Activated CD8-positive, alpha-beta memory T cell treated with anti-CD3 and anti-CD28 coated beads for 48 hours (primary cell): ENCODE measurements around the gene CRYGS.
A peak's percentile ranks its signal among the peaks of the same experiment; 100 is the strongest.
"Not testable (repeated sequence)": the region's sequence is repeated elsewhere in the genome, so short reads cannot be mapped to it uniquely, and the experiment has no call there.

Experiments
- DNase-seq, 3 experiments: peaks; one replicate each; pipeline ENCODE4 v3.0.0-alpha.2; 2020; ENCODE audit warnings: low read depth in 2 of 3, low spot score in 2 of 3

The CRYGS gene

GRCh38 chr3:186564586-186564985 is 20.4 kb upstream of the CRYGS start:
- no peak for DNase-seq

DNA sequence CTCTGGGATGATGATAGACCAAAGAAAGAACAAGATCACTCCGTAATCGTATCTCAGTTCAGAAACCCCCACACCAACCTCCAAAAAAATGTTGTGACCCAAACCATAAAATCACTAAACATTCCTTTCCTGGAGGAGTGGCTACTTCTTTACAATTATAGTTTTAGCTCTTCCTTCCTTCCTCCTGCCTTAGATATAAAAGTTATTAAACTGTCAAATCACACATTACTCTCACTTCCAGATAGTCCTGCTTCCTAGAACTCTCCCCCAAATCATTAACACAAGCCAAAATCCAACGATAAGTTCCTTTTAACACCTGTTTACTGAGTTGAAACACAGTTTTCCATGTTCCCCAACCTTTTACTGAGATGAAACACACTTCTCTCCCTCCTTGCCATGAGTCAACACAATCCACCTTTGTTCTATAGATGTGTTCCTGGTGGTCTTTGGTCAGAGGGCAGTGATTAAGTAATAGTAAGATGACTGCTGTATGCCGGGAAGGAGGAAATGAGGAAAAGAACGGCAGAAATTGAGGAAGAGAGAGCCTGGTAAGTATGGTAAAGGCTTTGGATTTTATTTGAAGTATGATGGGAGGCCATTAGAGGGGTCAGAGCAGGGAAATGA is 8.3 kb upstream of the CRYGS start:
- no peak for DNase-seq

DNA sequence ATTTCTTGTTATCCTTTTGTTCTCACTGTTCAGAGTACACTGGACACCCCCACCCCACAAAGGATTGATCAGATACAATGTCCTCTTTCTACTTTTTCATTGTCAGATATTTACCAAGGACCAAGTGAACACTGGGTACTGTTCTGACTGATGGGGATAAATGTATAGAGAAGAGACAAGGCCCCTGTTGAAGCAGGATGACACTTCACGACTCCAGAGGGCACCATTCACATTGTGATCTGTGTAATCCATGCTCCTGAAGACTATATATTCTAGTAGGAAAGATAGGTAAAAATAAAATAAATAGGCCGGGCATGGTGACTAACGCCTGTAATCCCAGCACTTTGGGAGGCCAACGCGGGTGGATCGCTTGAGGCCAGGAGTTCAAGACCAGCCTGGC is 7.2 kb upstream of the CRYGS start:
- DNase-seq = no peak

DNA sequence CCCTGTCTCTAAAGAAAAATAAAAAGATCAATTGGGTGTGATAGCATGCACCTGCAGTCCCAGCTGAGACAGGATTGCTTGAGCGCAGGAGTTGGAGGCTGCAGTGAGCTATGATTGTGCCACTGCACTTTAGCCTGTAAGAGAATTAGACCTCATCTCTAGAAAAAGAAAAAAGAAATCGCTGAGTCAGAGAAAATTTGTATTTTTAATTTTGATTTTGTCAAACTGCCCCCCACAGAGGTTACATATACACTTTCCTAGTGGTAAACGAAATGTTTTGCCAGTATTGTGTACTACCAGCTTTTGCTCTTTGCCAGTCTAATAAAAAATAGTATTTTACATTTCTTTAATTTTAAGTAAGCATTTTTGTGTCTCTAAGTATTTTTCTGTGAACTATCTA is 5.3 kb upstream of the CRYGS start:
- no peak for DNase-seq

GRCh38 chr3:186540835-186541226 is 3.3 kb downstream of the CRYGS start:
- no peak for DNase-seq

DNA sequence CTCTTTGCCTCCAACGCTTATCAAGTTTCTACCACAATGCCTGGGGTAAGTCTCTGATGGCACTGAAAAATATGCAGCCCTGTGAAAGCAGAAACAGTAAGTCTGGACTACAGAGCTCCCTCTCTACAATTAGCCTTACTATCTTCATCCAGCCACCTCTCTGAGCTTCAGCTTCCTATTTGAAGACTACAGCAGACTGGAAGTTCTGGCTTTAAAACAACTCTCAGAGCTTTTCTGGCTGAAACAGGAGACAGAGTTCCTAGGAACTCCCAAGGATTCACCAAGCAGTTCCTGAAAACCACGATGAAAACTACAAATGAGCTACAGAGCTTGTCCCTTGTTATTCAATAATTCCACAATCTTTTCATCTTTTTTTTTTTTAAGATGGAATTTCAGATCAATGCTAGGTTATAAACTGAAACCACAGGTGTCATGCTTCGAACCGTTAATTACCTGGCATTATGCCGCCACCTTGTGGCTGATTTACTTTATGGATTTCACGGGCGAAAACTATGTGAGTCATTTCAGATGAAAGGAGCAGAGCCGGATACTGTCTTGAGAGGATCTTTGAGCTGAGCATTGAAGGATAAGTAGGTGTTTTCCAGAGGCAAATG is 3.9 kb downstream of the CRYGS start:
- peak; percentile 44 to 58 (median 51) for DNase-seq

DNA sequence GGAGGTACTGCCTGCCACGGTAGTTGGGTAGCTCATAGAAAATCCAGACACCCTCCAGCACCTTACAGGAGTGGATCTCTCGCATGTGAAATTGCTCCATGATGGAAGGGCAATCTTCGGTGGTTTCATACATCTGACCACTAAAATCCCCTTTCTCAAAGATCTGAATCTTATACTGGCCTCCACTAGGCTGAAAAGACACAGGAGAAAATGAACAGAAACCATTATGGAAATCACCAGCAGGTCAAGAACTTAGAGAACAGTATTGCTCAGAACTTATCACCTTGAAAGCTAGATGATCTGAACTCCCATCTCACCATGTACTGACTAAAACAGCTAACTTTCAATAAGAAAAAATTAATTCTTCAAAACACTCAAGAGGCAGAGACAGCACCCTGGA is 5.4 kb downstream of the CRYGS start:
- no peak for DNase-seq

DNA sequence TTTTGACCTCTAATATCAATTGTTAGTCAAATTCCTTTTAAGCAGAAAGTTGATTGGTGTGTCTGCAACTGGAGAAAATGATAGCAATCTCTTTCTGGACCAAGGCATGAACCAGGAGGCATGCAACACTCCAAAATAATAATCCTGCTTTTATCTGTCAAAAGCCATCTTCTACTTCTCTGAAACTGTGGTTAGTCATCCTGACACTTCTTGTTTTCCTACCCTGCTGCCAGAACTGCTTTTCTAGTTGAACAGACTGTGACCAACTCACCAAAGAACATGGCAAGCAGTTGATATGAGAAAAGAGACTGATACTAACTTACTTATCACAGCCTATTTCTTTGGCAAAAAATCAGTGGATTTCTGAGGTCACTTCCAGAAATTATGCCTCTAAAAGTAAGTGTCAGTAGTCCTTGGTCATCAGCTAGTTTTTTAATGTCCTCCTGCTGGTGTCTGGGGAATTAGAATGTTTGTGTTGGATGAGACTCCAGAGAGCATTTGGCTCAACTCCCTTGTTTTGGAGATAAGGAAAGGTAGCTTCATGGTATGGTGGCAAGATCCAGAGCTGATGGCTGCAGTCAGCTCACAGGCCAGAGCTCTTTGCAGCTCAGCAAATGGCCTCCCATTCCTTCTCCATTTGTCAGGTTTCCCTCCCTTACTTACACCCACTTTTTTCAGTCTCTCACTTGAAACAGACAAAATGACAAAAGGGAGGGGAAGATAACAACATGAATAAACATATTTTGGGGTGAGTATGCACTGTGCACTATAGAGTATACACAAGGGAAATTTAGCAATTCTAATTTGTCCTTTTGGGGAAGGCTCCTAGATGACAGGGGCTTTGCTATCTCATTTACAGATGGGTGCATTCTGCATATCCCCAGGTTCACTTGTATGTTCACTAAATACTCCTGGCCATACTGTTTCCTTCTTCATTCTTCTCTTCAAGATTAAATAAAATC is 7.0 kb downstream of the CRYGS start:
- DNase-seq = no peak

DNA sequence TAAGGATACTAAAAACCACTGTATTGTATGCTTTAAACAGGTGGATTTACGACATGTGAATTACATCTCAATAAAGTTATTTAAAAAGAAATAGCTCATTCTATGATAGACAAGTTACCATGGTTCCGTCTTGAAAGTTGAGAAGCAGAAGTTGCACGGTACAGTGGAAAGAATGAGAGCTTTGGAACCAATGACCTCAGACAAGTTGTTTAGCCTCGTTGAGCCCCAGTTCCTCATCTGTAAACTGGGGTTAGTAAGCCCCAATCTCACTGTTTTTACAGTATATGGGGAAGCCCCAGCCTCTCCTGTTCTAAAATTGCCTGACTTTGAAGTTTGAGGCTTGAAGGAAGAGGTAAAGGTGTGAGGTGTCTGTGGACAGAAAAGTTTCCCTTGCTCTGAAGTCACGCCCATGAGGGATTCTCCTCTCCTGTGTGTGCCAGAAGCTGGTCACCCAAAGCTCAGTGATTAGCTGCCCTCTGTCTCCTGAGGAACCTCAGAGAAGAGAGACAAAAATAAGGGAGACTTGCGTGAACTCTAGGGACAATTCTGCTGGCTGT is 10.0 kb downstream of the CRYGS start:
- no peak for DNase-seq

- DNase-seq = no peak
Measured at GRCh38 chr3:186532598-186533072, 11.5 kb downstream of the CRYGS start.

GRCh38 chr3:186531694-186532093 is 12.5 kb downstream of the CRYGS start:
- not testable (repeated sequence) for DNase-seq

GRCh38 chr3:186530415-186530814 is 13.8 kb downstream of the CRYGS start:
- DNase-seq = no peak

- no peak for DNase-seq
Measured at GRCh38 chr3:186529201-186529999, 14.8 kb downstream of the CRYGS start.

DNA sequence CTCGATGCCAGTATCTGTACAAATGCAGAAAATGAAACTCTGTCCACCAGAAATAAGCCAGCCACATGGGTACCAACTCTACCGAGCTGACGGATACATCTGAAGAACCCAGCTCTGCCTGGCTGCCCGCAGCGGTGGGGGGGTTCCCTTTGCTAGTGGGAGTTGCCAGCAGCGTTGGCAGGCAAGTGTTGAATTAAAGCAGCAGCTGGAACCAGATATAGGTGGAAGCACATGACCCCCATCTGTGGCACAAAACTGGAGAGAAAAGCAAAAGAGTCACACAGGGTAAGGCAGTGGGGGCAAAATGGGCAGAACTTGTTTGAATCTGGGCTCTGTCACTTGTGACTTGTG is 17.9 kb downstream of the CRYGS start:
- DNase-seq = no peak

DNA sequence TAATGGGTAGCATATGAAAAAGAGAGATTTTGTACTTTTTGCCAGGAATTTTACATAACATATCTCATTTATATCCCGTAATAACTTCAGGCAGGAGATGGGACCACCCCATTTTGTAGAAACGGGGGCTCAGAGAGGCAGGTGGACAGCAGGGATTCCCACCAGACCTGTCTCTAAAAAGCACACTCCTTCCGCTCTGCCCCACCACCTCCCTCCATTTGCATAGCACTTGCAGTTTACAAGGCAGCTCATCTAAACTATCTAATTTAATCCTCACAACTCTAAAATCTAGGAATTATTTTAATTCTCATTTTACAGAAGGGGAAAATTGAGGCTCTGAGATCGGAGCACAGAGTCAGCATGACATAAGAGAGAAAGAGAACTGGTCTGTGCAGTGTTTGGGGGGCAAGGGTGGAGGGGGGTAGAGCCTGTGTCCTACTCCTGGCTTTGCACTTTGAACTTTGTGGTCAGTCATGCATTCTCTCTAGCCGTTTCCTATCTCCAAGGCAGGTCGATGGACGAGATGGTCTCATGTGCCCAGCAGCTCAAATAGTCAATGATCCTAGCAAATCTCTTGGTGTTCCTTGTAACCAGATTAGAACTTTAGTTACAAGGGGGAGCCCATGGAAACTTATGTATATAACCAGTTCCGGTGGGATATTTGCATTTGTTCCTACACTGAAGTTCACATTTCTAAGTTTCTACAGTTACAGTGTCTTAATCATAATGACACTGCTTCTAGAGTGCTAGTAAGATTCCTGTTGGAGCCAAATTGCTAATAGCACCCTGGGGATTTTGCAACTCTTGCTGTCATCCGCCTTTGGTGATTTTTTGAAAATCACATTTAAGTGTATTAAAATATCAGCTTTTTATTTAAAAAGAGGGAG is 18.6 kb downstream of the CRYGS start:
- DNase-seq = no peak

GRCh38 chr3:186524616-186525015 is 19.6 kb downstream of the CRYGS start:
- DNase-seq = no peak

GRCh38 chr3:186523434-186523833 is 20.7 kb downstream of the CRYGS start:
- DNase-seq = no peak

- no peak for DNase-seq
Measured at GRCh38 chr3:186523022-186523421, 21.2 kb downstream of the CRYGS start.

- no peak for DNase-seq
Measured at GRCh38 chr3:186520957-186521842, 23.0 kb downstream of the CRYGS start.
